GM12878 (cell line): Measurements from ENCODE around the gene PRR5. TPM values are rescaled to one million over a fixed set of nuclear protein-coding genes. Genes with fewer than 3 reads are reported as not detected.

Source experiments
- ATAC-seq: fragments of 200-7000 bp; cut with Tn5 transposase; 3 replicates; pipeline ENCODE4 v1.9.1; 2020; ENCODE audit warnings: mild to moderate bottlenecking, moderate library complexity
- BruUV-seq: library from RNA; stranded (reverse); fragments of 400-500 nt; replicated peaks from 2 replicates; lab custom pipeline; 2021; lab: Mats Ljungman, UMichigan
- CTCF ChIA-PET: fragments of 300-600 bp; sonication (Branson Sonifier 250); formaldehyde crosslinking; extraction: SDS; loops from one replicate; lab custom pipeline; 2021; ENCODE audit warnings: inconsistent platforms; lab: Yijun Ruan, JAX
- POLR2A ChIA-PET: fragments of 350-600 bp; formaldehyde crosslinking; extraction: SDS; loops from one replicate; lab custom pipeline; 2021; ENCODE audit warnings: inconsistent platforms; lab: Charles Lee
- RAD21 ChIA-PET: fragments of 300-600 bp; sonication (Branson Sonifier 250); formaldehyde crosslinking; loops from one replicate; lab custom pipeline; 2023; ENCODE audit warnings: antibody characterized with exemption; ENCODE audit not compliant: unreplicated experiment; lab: Charles Lee
- SMC1A ChIA-PET: fragments of 300-600 bp; sonication (Branson Sonifier 250); formaldehyde crosslinking; loops from one replicate; lab custom pipeline; 2023; ENCODE audit not compliant: unreplicated experiment, uncharacterized antibody; lab: Charles Lee
- DNase-seq: peaks from one replicate; pipeline ENCODE4 v3.0.0-alpha.2; 2011; ENCODE audit warnings: low read depth, low spot score
- FAIRE-seq: peaks from 3 replicates; lab custom pipeline; 2011; peaks lifted over from hg19 to GRCh38; lab: Jason Lieb, UNC
- H2AFZ ChIP-seq: 2 replicates; pipeline ENCODE4 v1.6.0; 2011; ENCODE audit warnings: low read depth, low read length, control low read depth; ENCODE audit not compliant: control insufficient read depth
- H3K27ac ChIP-seq: 2 replicates; pipeline ENCODE4 v1.5.1; 2011; ENCODE audit warnings: control low read depth; ENCODE audit not compliant: control insufficient read depth, insufficient read depth
- H3K27me3 ChIP-seq, 2 experiments: replicated peaks in 1 of 2; 2 replicates each; pipeline versions ENCODE4 v1.6.0 to v1.6.1; 2011; ENCODE audit warnings: low read length in 1 of 2; ENCODE audit not compliant: control insufficient read depth in 2 of 2, insufficient read depth in 2 of 2
- H3K36me3 ChIP-seq, 2 experiments: 2 replicates each; pipeline ENCODE4 v1.5.1; 2011; ENCODE audit warnings: low read length in 1 of 2; ENCODE audit not compliant: control insufficient read depth in 2 of 2, insufficient read depth in 2 of 2
- H3K4me1 ChIP-seq: 2 replicates; pipeline ENCODE4 v1.6.1; 2011; ENCODE audit warnings: mild to moderate bottlenecking, low read length, moderate library complexity, mixed read lengths; ENCODE audit not compliant: control insufficient read depth, insufficient read depth
- H3K4me2 ChIP-seq: 2 replicates; pipeline ENCODE4 v1.6.0; 2011; ENCODE audit warnings: control low read depth; ENCODE audit not compliant: control insufficient read depth, insufficient read depth
- H3K4me3 ChIP-seq: fragments of 200-600 bp; sonication (generic); 2 replicates; pipeline ENCODE4 v1.5.1; 2016
- H3K79me2 ChIP-seq: 2 replicates; pipeline ENCODE4 v1.6.0; 2011; ENCODE audit warnings: low read length; ENCODE audit not compliant: control insufficient read depth, insufficient read depth
- H3K9ac ChIP-seq: 2 replicates; pipeline ENCODE4 v1.8.0; 2011; ENCODE audit warnings: low read length, control low read depth, mixed read lengths; ENCODE audit not compliant: control insufficient read depth, insufficient read depth
- H3K9me3 ChIP-seq: replicated peaks from 3 replicates; pipeline ENCODE4 v1.5.1; 2011; ENCODE audit warnings: mild to moderate bottlenecking, low read length; ENCODE audit not compliant: control insufficient read depth, insufficient read depth
- H4K20me1 ChIP-seq: 2 replicates; pipeline ENCODE4 v1.6.0; 2011; ENCODE audit not compliant: control insufficient read depth, insufficient read depth
- EED ChIP-seq: sonication (generic); IDR thresholded peaks from 2 replicates; pipeline ENCODE4 v1.6.1; 2016; ENCODE audit warnings: antibody characterized with exemption, low read depth
- EGR1 ChIP-seq, 2 experiments: IDR thresholded peaks; 1 replicate in 1 of 2; 2 replicates in 1 of 2; pipeline ENCODE4 v1.6.1; 2011 to 2012; ENCODE audit warnings: low read depth in 2 of 2, low read length in 2 of 2, borderline replicate concordance in 1 of 2, mild to moderate bottlenecking in 1 of 2, moderate library complexity in 1 of 2
- ETV6 ChIP-seq, 2 experiments: fragments of 450-650 bp in 1 of 2; IDR thresholded peaks in 1 of 2; conservative IDR thresholded peaks in 1 of 2; 2 replicates each; pipeline ENCODE4 v1.6.1; 2014; ENCODE audit warnings: antibody characterized with exemption in 1 of 2, borderline replicate concordance in 1 of 2, low read depth in 1 of 2, mild to moderate bottlenecking in 1 of 2, moderate library complexity in 1 of 2
- FOS ChIP-seq: IDR thresholded peaks from 3 replicates; pipeline ENCODE4 v1.6.1; 2011; ENCODE audit warnings: borderline replicate concordance; ENCODE audit not compliant: insufficient read length; ENCODE audit errors: extremely low read depth
- GATAD2B ChIP-seq: fragments of 450-650 bp; conservative IDR thresholded peaks from 2 replicates; pipeline ENCODE4 v1.6.1; 2017; ENCODE audit warnings: low read depth, mild to moderate bottlenecking, moderate library complexity
- HDAC6 ChIP-seq: fragments of 200-600 bp; sonication (generic); IDR thresholded peaks from one replicate; pipeline ENCODE4 v1.8.0; 2017; ENCODE audit warnings: antibody characterized with exemption; ENCODE audit not compliant: unreplicated experiment
- MEF2A ChIP-seq: IDR thresholded peaks from 2 replicates; pipeline ENCODE4 v1.6.1; 2011; ENCODE audit warnings: low read depth, mild to moderate bottlenecking, low read length, moderate library complexity; ENCODE audit not compliant: insufficient read depth
- SUPT20H ChIP-seq: IDR thresholded peaks from 2 replicates; pipeline ENCODE4 v1.6.1; 2011; ENCODE audit warnings: low read depth, mild to moderate bottlenecking, low read length, moderate library complexity, borderline replicate concordance; ENCODE audit not compliant: control insufficient read depth
- ZNF207 ChIP-seq: fragments of 450-650 bp; IDR thresholded peaks from 2 replicates; pipeline ENCODE4 v1.6.1; 2014; ENCODE audit warnings: antibody characterized with exemption, mild to moderate bottlenecking, borderline replicate concordance
- WGBS: methylation state at CpG from one replicate; pipeline ENCODE4 v1.1.6; 2016; ENCODE audit warnings: low lambda C conversion rate; ENCODE audit not compliant: insufficient replicate concordance, insufficient coverage; ENCODE audit errors: missing lambda C conversion rate; 5-methylcytosine and 5-hydroxymethylcytosine counted together
- in situ Hi-C: fragments of 300-500 bp; cut with MboI; formaldehyde crosslinking; loops from 9 replicates; pipeline ENCODE4 v1.14.3; 2018; ENCODE audit warnings: mixed read lengths
- intact Hi-C: fragments of 100-400 bp; cut with micrococcal nuclease; formaldehyde crosslinking; loops from one replicate; pipeline ENCODE4 v1.14.2; 2022; ENCODE audit not compliant: unreplicated experiment
- polyA plus RNA-seq, 11 experiments: library from polyadenylated mRNA; depleted of rRNA in 4 of 11; unstranded in 6 of 11; stranded (reverse) in 5 of 11; fragments of >200 nt; fragmentation: Nextera tagmentation in 4 of 11; fragmentation: Illumina TruSeq in 1 of 11; extraction: Ambion mirVana in 4 of 11; extraction: Trizol in 1 of 11; gene quantifications; 1 replicate in 1 of 11; 2 replicates in 10 of 11; pipeline versions ENCODE4 v1.2.1 to v1.2.3, GENCODE V29; 2011 to 2016; ENCODE audit warnings: inconsistent platforms in 2 of 11, missing spikeins in 2 of 11, low read depth in 1 of 11
- total RNA-seq, 4 experiments: library from RNA; depleted of rRNA in 3 of 4; stranded (reverse); fragments of >200 nt in 3 of 4; fragmentation: Illumina TruSeq in 1 of 4; extraction: Trizol in 1 of 4; gene quantifications; 2 replicates each; pipeline versions ENCODE4 v1.2.1 to v1.2.3, GENCODE V29; 2013 to 2021
- TF ChIP-seq, protein P1 (sequence below): IDR thresholded peaks from 2 replicates; pipeline ENCODE4 v1.6.1; 2011; ENCODE audit warnings: borderline replicate concordance, low read depth, mild to moderate bottlenecking, moderate library complexity, low read length; ENCODE audit not compliant: insufficient read depth, poor library complexity, severe bottlenecking
- TF ChIP-seq, protein P2 (sequence below): fragments of 450-650 bp; IDR thresholded peaks from 2 replicates; pipeline ENCODE4 v1.6.1; 2016; ENCODE audit warnings: mild to moderate bottlenecking, moderate library complexity, borderline replicate concordance
- TF ChIP-seq, protein P3 (sequence below): IDR thresholded peaks from 2 replicates; pipeline ENCODE4 v1.6.1; 2011; ENCODE audit warnings: low read depth, low read length, improper control_type of control experiment, borderline replicate concordance

PRR5 gene
- total and polyA plus RNA-seq, 10 of the 15 experiments (the other 5 are each of a cell fraction or from before 2014, with no cell fraction given) = 0.03 to 9.4 (median 1.5) TPM

DNA sequence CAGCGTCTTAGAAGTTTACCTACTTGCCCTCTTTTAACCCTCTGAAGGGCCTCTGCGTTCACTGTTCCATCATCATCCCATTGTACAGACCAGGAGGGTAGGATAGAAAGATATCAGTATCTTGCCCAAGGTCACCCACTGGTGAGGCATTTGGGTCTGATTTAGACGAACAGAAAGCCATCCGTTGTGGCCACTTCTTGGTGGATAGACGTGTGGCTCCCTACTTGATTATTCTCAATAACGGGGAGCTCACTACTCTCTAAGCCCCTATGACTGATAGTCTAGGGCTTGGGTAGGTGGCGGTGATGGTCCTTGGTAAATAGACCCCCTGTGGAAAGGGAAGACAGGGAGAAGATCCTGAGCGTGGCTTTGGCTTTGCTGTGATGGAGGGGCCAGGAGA lies 28.6 kb upstream of the PRR5 start:
- intact Hi-C loops = no loop called here
- no peak for DNase-seq
- Histone ChIP-seq H3K4me1 (no peaks in the 10 kb centered on the region), H3K4me3 (no peak overlapping the region)
- TF ChIP-seq HDAC6 (no peak), ZNF207 (no peak), SUPT20H (no peak), ETV6 (conservative IDR thresholded peaks at IDR 0.05 in 1 of 2, IDR thresholded peaks at IDR 0.05 in 1 of 2; ENCODE audit: borderline replicate concordance in 1 of 2, low read depth in 1 of 2) (no peak), GATAD2B (no peak), FOS (no peak), EGR1 (IDR thresholded peaks at IDR 0.05; ENCODE audit: borderline replicate concordance in 1 of 2, low read depth in 2 of 2, low read length in 2 of 2) (no peak), EED (no peak), MEF2A (no peak)
- TF ChIP-seq, protein P1, sequence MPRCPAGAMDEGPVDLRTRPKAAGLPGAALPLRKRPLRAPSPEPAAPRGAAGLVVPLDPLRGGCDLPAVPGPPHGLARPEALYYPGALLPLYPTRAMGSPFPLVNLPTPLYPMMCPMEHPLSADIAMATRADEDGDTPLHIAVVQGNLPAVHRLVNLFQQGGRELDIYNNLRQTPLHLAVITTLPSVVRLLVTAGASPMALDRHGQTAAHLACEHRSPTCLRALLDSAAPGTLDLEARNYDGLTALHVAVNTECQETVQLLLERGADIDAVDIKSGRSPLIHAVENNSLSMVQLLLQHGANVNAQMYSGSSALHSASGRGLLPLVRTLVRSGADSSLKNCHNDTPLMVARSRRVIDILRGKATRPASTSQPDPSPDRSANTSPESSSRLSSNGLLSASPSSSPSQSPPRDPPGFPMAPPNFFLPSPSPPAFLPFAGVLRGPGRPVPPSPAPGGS = no peak
- TF ChIP-seq, protein P2, sequence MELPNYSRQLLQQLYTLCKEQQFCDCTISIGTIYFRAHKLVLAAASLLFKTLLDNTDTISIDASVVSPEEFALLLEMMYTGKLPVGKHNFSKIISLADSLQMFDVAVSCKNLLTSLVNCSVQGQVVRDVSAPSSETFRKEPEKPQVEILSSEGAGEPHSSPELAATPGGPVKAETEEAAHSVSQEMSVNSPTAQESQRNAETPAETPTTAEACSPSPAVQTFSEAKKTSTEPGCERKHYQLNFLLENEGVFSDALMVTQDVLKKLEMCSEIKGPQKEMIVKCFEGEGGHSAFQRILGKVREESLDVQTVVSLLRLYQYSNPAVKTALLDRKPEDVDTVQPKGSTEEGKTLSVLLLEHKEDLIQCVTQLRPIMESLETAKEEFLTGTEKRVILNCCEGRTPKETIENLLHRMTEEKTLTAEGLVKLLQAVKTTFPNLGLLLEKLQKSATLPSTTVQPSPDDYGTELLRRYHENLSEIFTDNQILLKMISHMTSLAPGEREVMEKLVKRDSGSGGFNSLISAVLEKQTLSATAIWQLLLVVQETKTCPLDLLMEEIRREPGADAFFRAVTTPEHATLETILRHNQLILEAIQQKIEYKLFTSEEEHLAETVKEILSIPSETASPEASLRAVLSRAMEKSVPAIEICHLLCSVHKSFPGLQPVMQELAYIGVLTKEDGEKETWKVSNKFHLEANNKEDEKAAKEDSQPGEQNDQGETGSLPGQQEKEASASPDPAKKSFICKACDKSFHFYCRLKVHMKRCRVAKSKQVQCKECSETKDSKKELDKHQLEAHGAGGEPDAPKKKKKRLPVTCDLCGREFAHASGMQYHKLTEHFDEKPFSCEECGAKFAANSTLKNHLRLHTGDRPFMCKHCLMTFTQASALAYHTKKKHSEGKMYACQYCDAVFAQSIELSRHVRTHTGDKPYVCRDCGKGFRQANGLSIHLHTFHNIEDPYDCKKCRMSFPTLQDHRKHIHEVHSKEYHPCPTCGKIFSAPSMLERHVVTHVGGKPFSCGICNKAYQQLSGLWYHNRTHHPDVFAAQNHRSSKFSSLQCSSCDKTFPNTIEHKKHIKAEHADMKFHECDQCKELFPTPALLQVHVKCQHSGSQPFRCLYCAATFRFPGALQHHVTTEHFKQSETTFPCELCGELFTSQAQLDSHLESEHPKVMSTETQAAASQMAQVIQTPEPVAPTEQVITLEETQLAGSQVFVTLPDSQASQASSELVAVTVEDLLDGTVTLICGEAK = no peak
- TF ChIP-seq, protein P3, sequence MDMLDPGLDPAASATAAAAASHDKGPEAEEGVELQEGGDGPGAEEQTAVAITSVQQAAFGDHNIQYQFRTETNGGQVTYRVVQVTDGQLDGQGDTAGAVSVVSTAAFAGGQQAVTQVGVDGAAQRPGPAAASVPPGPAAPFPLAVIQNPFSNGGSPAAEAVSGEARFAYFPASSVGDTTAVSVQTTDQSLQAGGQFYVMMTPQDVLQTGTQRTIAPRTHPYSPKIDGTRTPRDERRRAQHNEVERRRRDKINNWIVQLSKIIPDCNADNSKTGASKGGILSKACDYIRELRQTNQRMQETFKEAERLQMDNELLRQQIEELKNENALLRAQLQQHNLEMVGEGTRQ = no peak
- TF ChIP-seq, all 136 proteins: peak for 0
- no peaks in the 10 kb centered on the region for H3K9me3 ChIP-seq
- no peak overlapping the region for H3K4me2 ChIP-seq
- no peak overlapping the region for H3K9ac ChIP-seq
- H3K79me2 ChIP-seq = no peaks in the 10 kb centered on the region
- ChIA-PET RAD21 (no interaction called here), POLR2A (interaction anchor here (0.7 kb wide), 1 partner anchor 63 kb away, joined by 3 read pairs; no protein-coding TSS in a partner anchor), SMC1A (no interaction called here), CTCF (interaction anchor here (0.8 to 1.1 kb wide), 2 partner anchors 11 to 33 kb away, joined by 3 to 4 read pairs; no protein-coding TSS in a partner anchor)
- H3K27me3 ChIP-seq = peaks cover 1 to 6% of the 10 kb centered on the region in 2 experiments; a peak in 1 of 4 replicates
- ATAC-seq (no peak), FAIRE-seq (no peak)
- in situ Hi-C loops = no loop called here
- no peak overlapping the region for H2AFZ ChIP-seq
- H3K36me3 ChIP-seq = no peaks in the 10 kb centered on the region
- no TSS peak for BruUV-seq
- no peaks in the 10 kb centered on the region for H4K20me1 ChIP-seq
- no peak overlapping the region for H3K27ac ChIP-seq
- WGBS = 48% methylated on average over 8 of the region's 8 CpGs
